HG03103 (cell line): ENCODE data around the gene JAK3.

Experiments used
- ATAC-seq: cut with Tn5 transposase; IDR thresholded peaks from one replicate; pipeline ENCODE4 v1.9.1; 2021; ENCODE audit warnings: low read depth; ENCODE audit not compliant: unreplicated experiment

JAK3 gene

GRCh38 chr19:17841810-17842662, 5.7 kb downstream of the JAK3 start:
- no peak for ATAC-seq

GRCh38 chr19:17841371-17841809, 6.4 kb downstream of the JAK3 start:
- ATAC-seq, result no peak

- ATAC-seq, result no peak
Measured at GRCh38 chr19:17840019-17840418, 7.8 kb downstream of the JAK3 start.

- no peak for ATAC-seq
Measured at GRCh38 chr19:17837972-17838371, 9.8 kb downstream of the JAK3 start.

- no peak for ATAC-seq
Measured at GRCh38 chr19:17836530-17836929, 11.3 kb downstream of the JAK3 start.

- no peak for ATAC-seq
Measured at GRCh38 chr19:17835182-17836006, 12.4 kb downstream of the JAK3 start.

GRCh38 chr19:17834350-17835181, 13.2 kb downstream of the JAK3 start:
- ATAC-seq, result no peak

- no peak for ATAC-seq
Measured at GRCh38 chr19:17832443-17833208, 15.2 kb downstream of the JAK3 start.

GRCh38 chr19:17831419-17831888, 16.3 kb downstream of the JAK3 start:
- no peak for ATAC-seq

- no peak for ATAC-seq
Measured at GRCh38 chr19:17830567-17831418, 17.0 kb downstream of the JAK3 start.

GRCh38 chr19:17829855-17830566, 17.8 kb downstream of the JAK3 start:
- no peak for ATAC-seq

- no peak for ATAC-seq
Measured at GRCh38 chr19:17826508-17827056, 21.2 kb downstream of the JAK3 start.

GRCh38 chr19:17824339-17824738, 23.4 kb downstream of the JAK3 start:
- ATAC-seq, result no peak

GRCh38 chr19:17821190-17821589, 26.6 kb downstream of the JAK3 start, which contains the start of gene INSL3:
INSL3 (minus strand) TSS chr19:17821519; CDS start chr19:17821506, 13 bp downstream.
- ATAC-seq, result no peak

- no peak for ATAC-seq
Measured at GRCh38 chr19:17817668-17818363, 30.0 kb downstream of the JAK3 start.

GRCh38 chr19:17812099-17812498, 35.7 kb downstream of the JAK3 start:
- no peak for ATAC-seq

- ATAC-seq, result no peak
Measured at GRCh38 chr19:17811681-17812080, 36.1 kb downstream of the JAK3 start.
